Stimulated activated CD8-positive, alpha-beta memory T cell treated with anti-CD3 and anti-CD28 coated beads, Interleukin-4, amount 100 ng/mL, for 48 hours (primary cell): ENCODE results near the gene ZNF672.
A peak's percentile ranks its signal among the peaks of the same experiment; 100 is the strongest.
"Not testable (repeated sequence)": the region's sequence is repeated elsewhere in the genome, so short reads cannot be mapped to it uniquely, and the experiment has no call there.

Experiments
- DNase-seq: peaks from one replicate; pipeline ENCODE4 v3.0.0-alpha.2; 2020

The ZNF672 gene

DNA sequence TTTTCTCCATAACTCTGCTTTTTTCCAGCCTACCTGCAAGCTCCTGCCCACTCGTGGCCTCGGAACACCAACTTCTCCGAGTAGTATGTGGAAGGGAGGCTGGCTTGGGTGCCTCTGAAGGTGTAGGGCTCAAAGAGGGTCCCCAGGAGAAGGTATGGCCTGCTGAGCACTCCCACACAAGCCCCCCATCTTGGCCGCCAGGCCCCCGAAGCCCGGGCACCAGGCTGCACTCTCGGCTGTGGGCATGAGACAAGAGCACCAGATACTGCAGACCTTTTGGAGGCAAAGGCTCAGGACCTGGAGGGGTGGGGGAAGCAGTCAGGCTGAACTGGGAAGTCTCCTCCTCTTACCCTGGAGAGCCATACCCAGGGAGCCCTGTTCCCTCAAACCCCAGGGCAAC, 19.2 kb downstream of the ZNF672 start:
- no peak for DNase-seq

DNA sequence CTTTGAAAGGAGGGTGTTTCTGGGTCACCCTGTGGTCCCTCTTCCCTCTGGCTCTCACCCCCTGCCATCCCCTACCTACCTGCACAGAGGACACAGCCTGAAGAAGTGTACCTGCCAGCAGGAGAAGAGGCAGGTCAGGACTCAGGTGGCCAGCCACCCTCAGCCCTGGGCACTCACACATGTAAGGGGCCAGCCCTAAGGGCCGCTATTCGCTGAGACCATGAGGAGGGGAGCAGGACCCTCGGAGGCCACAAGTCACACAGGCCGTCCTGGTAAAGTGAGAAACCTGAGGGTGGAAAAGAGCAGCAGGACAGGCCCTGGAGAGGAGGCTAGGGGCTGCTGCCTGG, 19.7 kb downstream of the ZNF672 start:
- DNase-seq: no peak

DNA sequence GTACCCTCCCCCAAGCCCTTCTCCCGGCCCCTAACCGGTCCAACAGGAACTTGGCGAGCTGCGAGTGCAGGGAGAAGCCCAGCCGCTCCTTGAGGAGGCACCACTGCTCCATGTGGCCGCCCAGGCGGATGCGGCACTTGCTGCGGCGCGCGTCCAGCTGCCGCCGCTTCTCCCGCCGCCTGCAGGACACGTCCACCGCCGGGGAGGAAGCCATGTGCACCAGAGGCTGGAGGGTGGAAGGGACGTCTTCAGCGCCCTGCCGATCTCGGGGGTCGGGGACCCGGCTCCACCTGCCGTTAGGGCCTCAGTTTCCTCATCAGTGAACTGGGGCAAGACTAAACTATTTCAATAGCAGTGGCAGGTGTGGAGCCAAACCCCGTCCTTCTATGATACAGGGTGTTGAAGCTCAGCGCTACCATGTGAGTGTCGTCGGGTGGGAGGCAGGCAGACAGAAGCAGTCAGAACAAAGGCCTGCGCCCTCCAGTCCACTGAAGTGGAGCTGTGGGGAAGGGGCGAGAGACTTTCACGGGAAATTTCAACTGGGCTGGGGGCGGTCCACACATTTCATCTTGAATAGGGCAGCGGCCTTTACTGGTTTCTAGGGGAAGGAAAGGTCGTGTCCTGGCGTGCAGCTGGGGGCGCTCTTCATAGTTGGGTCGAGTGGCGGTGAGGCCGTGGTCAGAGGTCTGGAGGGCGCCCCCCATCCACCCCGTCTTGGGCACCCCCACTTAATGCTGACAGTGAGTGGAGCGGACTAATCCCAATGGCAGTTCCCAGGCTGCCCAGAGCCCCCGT, 20.3 kb downstream of the ZNF672 start:
- DNase-seq: peak; percentile 52

DNA sequence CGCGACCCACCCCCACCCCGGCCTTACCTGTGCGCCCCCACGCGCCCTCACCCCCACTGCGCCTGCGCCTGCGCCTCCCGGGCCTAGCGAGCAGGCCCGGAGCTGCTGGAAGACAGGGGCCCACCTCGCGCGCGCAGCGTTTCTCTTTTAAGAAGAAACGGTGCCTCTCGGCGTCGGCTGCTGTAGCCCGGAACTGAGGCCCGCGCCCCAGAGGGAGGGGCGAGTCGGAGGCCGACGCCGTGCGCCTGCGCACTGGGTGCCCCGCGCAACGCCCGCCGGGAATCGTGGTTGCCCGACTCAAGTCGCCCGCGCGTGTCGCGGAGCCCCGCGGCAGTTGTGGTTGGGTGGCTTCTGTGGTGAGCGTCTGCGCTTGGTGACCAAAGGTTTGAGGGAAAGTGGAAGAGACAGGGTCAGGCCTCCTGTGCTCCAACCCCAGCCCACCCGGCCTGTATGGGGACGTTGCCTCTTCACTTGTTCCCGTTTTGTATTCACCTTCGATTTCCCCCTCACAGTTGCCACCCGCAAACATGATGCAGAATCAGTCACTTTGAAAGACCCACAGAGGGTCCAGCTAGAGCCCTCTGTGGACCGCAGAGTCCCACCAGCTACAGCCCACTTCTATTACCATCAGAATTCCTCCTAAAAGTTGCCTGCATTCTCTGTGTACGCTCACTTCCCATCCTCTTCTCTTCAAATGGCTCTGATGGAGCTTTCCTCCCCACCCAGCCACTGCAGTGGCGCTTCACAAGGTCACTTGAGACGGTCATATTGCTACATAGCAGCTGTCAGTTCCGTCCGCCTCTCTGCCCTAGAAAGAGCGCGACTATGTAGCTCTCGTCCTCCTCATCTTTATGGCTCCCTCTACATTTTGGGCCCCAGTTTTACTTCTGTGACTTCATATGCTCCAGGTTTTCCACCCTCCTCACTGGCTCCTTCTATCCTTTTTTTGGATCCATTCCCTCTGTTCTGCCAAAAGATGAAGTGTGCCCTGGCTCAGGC, 21.2 kb downstream of the ZNF672 start, which contains the start of gene ZNF692:
TSS of gene ZNF692 (minus strand) at position 195 of the 999 bp plus-strand sequence. CDS start 776 bp downstream, outside the sequence.
- peak; percentile 97 for DNase-seq

DNA sequence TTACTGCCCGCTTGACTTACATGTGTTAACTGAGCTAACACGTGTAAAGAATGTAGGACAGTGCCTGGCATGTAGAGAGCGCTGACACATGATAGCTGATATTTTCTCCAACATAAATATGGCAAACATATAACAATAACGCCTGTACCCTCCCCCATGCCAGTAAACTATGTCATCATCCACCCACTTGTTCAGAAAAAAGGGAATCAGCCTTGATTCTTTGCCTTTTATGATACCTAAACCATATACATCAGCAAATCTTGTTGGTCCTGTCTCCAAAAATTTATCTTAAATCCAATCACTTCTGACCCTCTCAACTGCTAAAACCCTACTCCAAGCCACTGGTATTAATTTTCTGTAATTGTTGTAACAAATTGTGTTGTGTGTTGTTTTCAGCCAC, 22.0 kb downstream of the ZNF672 start:
- DNase-seq: no peak

DNA sequence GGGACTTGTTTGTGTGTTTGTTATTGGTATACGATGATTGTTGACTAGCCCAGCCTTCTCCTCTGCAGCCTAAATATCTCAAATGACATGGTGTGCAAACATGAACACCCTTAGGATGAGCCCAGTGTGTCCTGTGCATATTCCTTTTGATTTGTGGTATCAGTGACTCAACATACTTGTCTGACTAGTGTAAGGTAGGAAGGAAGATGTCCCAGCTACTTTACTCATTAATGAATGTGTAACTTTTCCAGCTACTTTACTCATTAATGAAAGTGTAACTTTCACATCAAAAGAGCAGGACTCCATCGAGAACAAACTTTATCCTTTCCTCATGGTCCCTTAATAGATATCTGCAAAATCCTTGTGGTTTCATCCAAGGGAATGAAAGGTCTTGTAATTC, 23.6 kb downstream of the ZNF672 start:
- DNase-seq: no peak

DNA sequence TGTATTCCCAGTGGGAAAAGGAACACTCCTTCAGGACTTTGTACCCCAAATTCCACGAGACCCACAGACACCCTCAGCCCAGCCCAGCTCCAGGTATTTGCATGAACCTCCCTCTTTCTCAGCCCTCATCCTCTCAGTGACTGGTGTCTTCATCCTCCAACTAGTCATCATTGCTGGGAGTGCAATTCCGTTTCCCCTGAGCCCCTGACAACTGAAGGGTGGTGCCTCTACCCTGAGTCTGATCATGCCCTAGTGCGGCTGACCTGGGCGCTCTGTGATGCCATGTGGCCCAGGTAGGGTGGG, 24.6 kb downstream of the ZNF672 start:
- DNase-seq: no peak

DNA sequence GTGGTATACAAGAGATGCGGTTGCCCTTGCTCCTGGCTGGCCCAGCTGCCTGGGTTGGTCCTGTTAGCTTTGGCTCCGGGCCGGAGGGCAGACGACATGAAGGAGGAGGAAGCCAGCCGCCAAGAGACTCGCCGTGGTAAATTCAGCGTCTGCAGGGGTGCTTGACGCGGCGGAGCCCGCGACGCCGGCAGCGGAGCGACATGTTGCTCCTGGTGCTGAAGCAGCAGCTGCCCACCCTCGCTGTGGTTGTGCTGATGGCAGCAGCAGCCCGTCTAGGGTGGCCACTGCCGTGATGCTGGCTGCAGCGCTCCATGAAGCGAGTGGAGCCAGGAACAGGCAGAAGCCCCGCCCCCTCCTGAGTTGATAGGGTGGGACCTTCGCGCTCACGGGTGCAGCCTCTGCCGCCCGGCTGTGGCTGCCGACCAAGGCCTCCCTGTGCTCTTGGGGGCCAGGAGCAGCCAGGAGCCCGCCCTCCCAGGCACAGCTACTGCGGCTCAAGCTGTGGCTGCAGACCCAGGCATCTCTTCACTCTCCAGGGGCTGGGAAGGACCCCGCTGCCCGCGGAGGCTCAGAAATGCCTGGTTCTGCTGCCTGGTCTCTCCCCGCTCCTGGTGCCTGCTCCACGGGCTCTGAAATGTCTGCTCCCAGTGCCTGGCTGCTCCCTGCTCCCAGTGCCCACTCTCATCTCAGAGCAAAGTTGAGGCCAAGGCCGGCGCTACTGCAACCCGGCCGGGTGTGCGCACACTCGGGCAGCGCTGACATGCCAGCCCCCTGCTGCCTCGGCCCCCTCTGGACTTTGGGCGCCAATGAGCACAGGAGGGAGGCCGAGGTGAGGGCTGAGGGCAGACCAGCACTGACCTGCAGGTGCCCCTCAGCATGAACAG, 25.2 kb downstream of the ZNF672 start:
- DNase-seq: peak; percentile 89

DNA sequence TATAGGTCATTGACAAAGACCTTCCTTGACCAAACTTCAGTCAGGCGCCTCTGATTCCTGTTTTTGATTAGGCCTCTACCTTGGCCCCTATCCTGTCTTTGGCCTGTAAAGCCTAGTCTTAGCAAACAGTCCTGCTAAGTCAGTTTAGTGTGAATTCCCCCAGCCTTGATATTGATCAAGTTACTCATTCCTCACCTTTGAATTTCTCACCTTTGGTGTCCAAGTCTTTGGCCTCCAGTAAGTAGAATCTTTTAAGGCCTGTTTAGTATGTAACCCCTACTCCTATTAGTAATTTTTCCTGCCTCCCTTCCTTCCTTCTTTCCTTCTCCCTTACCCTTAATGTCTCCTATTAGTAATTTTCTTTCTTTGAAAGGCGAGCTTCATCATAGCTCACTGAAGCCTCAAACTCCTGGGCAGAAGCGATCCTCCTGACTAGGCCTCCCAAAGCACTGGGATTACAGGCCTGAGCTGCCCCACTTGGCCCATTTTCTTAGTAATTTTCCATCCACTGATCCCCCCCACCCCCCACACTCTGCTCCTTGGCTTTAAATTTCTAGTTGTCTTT, 33.9 kb downstream of the ZNF672 start:
- DNase-seq: no peak

DNA sequence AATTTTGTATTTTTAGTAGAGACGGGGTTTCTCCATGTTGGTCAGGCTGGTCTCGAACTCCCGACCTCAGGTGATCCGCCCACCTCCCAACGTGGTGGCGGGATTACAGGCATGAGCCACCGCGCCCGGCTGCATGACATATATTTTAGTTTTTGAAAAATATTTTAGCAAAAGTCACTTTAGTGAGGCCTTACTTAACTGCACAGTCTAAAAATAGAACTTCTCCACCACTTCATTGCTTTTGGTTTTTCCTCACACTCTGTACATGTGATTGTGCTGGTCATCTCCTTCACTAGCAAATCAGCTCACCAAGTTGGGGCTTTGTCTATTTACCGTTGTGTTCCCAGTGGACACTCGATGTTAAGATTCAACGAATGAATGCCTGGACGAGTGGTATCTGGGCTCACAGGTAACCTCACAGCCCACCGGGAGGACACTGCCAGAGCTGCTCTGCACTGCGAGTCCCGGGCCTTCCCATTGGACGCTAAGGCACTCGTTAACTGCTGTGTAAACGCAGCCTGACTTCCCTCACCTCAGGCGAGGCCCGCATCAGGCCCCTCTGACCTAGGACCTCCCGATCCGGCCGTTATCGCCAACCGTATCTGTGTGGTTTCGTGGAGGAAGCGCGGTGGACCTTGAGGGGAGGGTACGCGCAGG, 34.9 kb downstream of the ZNF672 start:
- DNase-seq: peak; percentile 81

DNA sequence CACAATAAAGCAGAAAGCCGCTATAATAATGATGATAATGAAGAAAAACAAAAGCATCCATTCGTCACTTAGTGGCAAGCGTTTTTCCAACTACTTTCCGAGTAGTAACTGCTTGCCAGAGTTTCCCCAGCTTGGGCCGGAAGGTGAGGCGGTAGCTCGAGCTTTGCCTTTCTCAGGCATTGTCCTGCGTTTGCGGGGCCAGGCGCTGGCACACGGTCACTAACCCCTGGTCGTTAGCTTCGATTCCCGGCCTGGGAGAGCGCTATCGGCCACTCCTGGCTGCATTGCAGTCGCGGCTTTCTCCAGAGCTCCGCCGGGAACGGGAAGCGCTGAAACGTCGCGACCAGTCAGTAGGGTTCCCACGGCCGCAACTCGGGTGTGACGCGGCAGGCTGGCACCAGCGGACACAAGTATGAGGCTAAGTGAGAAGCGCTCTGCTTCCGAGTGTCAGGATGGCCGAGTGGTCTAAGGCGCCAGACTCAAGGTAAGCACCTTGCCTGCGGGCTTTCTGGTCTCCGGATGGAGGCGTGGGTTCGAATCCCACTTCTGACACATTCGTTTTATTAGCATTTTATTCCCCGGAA, 35.5 kb downstream of the ZNF672 start:
- DNase-seq: peak; percentile 99

DNA sequence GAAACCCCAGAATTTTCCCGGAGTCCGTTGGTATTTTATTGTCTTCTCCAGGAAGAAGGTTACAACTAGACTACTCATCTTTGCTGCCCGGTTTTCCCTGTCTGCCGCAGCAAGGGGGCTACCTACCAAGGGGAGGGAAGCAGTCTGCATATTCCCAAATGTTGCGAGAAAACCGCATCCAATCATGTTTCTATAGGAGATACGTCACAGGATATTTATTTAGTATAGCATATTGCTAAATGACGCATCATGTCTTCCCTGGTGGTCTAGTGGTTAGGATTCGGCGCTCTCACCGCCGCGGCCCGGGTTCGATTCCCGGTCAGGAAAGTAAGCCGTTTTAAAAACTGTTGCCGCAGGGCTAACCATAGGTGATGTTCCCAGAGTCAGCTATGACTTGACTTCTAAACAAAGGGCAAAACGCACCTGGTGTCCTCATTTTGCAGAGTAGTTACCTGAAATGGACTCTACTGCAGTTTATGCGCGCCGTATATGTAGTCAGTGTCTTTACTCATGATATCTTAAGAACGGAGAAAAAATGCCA, 36.0 kb downstream of the ZNF672 start:
- peak; percentile 94 for DNase-seq

DNA sequence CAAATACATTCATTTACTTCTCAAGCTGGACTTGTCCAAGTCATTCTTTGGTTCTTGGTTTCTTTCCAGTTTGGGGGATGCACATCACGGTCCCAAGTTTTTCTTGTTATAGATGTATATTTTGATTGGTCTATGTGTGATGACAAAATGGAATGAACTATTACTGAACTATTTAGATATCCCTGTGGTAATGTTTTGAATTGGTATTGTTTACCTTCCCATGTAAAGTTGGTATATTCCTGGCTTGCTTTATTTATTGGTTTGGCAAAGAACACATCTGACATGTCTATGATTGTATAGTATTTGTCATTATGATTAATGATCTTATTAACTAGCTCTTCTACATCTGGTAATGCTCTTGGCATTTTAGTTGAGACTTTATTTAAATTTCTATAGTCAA, 43.2 kb downstream of the ZNF672 start:
- DNase-seq: no peak

DNA sequence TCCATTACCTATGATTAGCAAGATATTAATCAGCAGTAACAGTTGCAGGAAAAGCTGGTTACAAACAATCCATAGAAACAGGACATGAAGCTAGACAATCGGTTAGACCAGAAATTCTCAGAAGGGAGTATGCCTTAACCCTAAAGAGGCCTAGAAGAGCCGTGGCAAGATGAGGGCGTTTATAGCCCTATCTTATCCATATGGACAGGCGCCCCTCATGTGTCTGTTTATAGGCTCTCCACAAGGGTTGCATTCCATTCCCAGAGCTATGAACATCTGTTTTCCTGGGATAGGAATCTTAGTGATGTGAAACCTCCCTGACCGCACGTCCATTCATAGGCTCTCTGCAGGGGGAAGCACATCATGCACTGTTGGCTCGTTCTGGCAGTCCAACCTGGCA, 44.4 kb downstream of the ZNF672 start:
- not testable (repeated sequence) for DNase-seq

DNA sequence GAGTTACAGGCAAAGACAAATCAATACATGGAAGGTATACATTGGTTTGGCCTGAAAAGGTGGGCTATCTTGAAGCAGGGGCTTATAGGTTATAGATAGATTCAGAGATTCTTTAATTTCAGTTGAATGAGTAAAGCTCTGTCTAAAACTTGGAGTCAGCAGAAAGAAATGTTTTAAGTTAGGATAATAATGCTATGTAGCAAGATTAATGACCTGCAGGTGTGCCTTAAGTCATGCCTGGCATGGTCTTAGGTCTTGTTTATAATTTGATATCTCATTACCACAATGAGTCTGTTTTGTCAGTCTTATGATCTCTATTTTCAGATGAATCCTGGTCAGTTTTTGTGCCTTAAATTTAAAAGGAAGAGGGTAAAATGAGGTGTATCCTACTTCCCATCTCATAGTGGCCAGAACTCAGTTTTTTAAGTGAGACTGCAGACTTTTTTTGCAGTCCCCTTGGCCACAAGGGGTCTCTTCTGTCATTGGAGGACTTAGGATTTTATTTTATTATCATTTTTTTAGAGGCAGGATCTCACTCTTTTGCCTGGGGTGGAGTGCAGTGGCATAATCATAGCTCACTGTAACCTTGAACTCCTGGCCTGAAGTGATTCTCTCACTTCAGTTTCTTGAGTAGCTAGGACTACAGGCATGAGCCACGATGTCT, 46.7 kb downstream of the ZNF672 start:
- DNase-seq: no peak

DNA sequence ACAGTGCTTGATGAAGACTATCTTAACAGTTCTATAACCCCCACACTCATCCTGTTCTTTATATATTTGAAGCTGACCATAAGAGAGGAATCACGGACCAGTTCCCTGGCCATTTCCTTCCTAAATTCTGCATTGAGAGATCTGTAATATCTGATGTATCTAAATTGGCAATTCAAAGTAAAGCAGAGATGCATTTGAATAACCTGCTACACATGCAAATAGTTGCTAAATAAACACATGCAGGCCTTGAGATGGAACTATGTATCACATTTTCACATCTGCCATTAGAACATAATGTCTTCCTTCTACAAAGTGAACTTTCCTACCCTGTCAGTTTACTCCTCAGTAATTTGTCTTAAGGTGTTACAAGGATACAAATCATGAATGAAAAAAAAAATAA, 47.6 kb downstream of the ZNF672 start:
- DNase-seq: no peak

DNA sequence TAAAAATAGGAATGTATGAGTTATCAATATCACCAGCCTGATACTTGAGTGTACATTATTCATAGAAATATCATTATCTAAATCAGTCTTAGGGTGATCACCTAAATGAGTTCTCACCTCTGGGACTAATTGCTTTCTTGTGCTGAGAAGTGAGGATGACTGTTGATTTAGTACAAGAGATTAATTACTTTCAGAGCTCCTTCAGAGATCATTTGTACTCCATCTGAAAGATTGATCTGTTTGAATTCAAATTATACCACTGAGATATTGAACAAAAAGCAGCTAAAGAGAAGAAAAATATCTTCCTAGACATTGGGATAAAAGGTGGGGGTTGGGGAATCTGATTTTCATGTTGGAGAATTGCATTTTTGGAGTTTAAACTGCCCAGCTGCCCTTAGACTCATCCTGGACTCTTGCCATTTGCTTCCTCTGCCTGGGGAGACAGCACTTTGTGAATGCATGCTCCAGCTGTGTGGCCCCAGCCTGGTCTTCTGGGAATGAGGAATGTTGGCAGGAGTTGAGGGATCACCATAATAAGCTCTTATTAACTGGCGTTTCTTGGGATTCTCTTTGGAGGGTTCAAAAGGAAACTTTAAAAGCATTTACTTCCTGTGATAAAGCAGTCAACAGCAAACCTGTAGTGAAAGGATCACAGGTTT, 48.3 kb downstream of the ZNF672 start:
- no peak for DNase-seq

DNA sequence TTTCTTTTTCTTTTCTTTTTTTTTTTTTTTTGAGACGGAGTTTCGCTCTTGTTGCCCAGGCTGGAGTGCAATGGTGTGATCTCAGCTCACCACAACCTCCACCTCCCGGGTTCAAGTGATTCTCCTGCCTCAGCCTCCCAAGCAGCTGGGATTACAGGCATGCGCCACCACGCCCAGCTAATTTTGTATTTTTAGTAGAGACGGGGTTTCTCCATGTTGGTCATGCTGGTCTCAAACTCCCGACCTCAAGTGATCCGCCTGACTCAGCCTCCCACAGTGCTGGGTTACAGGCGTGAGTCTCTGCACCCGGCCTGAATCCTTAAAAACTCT, 51.9 kb downstream of the ZNF672 start:
- DNase-seq: not testable (repeated sequence)

DNA sequence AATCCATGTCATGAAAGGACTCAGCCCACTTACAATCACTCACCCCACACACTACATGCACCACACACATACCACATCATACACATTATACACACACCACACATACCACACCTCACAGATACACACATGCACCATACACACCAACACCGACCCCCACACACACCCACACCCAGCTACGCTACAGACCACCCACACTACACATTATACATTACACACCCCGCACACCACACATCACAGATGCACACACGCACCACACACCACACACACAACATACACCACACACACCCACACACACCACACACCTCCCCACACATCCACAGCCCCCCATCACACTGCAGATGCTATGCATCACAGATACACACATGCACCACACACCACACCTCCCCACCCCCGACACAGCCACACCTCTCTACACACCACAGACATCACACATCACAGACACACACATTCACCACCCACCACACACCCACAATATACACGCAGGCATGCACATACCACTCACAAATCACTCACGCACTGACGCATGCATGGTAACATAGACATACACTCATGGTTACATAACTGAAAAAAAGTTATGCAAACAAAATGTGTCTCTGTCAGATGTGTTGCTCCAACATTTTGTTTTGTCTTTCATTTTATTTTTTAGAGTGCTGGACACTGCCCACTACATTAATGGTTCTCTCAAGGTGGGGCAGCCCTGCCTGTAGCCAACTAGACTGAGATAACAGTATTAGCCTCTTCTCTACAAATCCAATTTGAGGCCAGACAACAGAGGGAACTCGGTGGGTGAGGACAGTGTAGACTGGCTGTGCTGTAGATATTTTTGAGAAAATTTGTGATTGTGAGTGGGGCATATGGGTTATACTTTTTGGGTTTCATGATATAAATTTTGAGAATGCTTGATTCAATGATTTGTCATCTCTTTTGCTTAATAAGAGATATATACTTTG, 52.8 kb downstream of the ZNF672 start:
- no peak for DNase-seq
